Activated CD8-positive, alpha-beta T cell treated with anti-CD3 and anti-CD28 coated beads, Interleukin-2, amount 10 ng/mL, durations not matched to agents 7 days and 5 days (primary cell): Measurements from ENCODE around the gene EXOSC5. TPM values are rescaled to one million over a fixed set of nuclear protein-coding genes. Genes with fewer than 3 reads are reported as not detected.

Experiments
- ATAC-seq: fragments of 150-1000 bp; cut with Tn5 transposase; one replicate; pipeline ENCODE4 v1.10.0; 2021; ENCODE audit warnings: moderate library complexity
- CTCF ChIA-PET: fragments of 350-600 bp; sonication (Branson Sonifier 250); formaldehyde crosslinking; loops from one replicate; lab custom pipeline; 2021; ENCODE audit warnings: antibody characterized with exemption; lab: Charles Lee
- POLR2A ChIA-PET: fragments of 350-600 bp; sonication (Branson Sonifier 250); formaldehyde crosslinking; loops from one replicate; lab custom pipeline; 2021; ENCODE audit warnings: antibody characterized with exemption; lab: Charles Lee
- DNase-seq: peaks from one replicate; pipeline ENCODE4 v3.0.0-alpha.2; 2020
- H3K27ac Mint-ChIP-seq: one replicate; pipeline ENCODE4 v1.8.0; 2021; ENCODE audit warnings: mild to moderate bottlenecking, mixed read lengths
- H3K27me3 Mint-ChIP-seq: one replicate; pipeline ENCODE4 v1.8.0; 2021; ENCODE audit warnings: low read depth, mixed read lengths
- H3K36me3 Mint-ChIP-seq: one replicate; pipeline ENCODE4 v1.8.0; 2021; ENCODE audit warnings: low read depth, mixed read lengths
- H3K4me1 Mint-ChIP-seq: one replicate; pipeline ENCODE4 v1.8.0; 2021; ENCODE audit warnings: low read depth, mixed read lengths
- H3K4me3 Mint-ChIP-seq: one replicate; pipeline ENCODE4 v1.8.0; 2021; ENCODE audit warnings: mild to moderate bottlenecking, mixed read lengths
- H3K9me3 Mint-ChIP-seq: one replicate; pipeline ENCODE4 v1.8.0; 2022; ENCODE audit warnings: mixed read lengths; ENCODE audit not compliant: insufficient read depth
- total RNA-seq, 2 experiments: library from RNA; stranded (reverse); gene quantifications; one replicate each; pipeline ENCODE4 v1.2.3, GENCODE V29; 2021

The EXOSC5 gene
- 10 to 100 TPM; 25.3 to 26.6 TPM for total RNA-seq

DNA sequence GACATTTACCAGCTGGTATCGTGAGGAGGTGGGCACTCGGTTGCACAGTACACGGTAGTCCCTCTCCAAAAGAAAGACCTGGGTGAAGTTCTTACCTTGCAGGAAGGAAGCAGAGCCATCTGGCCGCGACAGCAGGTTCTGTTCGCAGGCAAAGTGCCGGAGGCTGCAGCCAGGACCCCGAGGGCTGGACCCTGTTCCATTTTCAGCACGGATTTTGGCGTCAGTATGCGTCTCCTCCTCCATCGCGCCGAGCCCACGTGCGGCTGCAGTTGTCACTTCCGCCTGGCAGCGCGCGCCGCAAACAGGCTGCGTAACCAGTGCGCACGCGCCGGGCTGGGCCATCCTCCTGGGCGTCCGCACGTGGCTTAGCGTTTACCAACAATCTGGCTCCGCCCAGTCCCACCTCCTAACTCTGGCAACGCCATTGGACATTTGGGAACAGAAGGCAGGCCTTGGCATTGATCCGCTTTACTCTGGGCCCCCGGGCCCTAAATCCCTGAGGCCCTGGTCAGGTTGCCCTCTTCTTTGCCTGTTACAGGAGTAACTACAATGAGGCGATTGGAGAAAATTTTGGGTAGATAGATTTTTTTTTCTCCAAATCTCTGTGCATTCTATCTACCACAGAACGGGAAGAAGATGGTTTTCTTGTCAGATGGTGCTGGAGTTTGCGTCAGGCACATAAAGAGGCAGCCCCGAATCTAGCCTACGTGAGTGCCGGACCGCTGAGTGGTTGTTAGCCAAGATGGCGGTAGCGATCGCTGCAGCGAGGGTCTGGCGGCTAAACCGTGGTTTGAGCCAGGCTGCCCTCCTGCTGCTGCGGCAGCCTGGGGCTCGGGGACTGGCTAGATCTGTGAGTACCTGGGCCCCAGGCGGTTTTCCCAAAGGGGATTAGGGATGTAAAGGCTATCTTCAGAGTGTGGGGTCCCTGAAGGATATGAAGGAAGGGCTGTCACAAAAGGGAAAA, at the start of gene EXOSC5, which contains the start of gene BCKDHA:
Gene EXOSC5, minus strand, starts transcription at position 274 of the 964 bp plus-strand sequence. Its CDS starts 31 bp downstream, at position 243.
Gene BCKDHA, plus strand, starts transcription at position 733 of the 964 bp plus-strand sequence. Its CDS starts 10 bp downstream, at position 743.
- POLR2A ChIA-PET, result interaction anchor here (0.7 kb wide), 1 partner anchor 39 kb away, joined by 4 read pairs; no protein-coding TSS in a partner anchor
- Mint-ChIP-seq H3K36me3 (peaks cover 7% of the 10 kb centered on the region), H3K27me3 (no peaks in the 10 kb centered on the region), H3K4me1 (peaks cover 44% of the 10 kb centered on the region), H3K27ac (peak within 1 kb of the TSS; percentile 100), H3K4me3 (peak within 1 kb of the TSS; percentile 99), H3K9me3 (no peaks in the 10 kb centered on the region)
- CTCF ChIA-PET, result interaction anchor here (0.5 kb wide), 1 partner anchor 1220 kb away, joined by 4 read pairs; no protein-coding TSS in a partner anchor
- DNase-seq, result peak; percentile 99
- peak; percentile 99 for ATAC-seq

DNA sequence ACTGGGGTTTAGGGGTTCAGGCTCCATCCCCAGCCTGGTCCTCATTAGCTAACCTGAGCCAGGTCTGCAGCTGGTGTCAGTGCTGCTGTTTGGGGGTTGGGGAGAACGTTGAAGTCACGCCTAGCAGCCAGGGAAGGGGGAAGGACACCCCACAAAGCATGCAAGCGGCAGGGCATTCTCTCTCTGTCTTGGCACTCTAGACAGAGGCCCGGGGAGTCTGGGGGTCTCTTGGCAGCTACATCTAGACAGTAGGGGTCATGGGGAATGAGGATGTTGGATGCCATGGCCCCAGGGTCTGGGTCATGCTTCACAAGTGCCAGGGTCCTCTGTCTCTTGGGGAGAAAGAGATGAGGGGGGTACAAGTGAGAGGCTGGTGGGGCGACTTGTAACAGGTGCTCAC, 48.4 kb upstream of the EXOSC5 start:
- H3K36me3 Mint-ChIP-seq, result no peaks in the 10 kb centered on the region
- peaks cover 20% of the 10 kb centered on the region for H3K4me1 Mint-ChIP-seq
- CTCF ChIA-PET, result interaction anchor here (1.5 to 5.4 kb wide), 3 partner anchors 12 to 125 kb away, joined by 3 to 111 read pairs (median 5); no protein-coding TSS in a partner anchor
- H3K27ac Mint-ChIP-seq, result no peak overlapping the region
- H3K27me3 Mint-ChIP-seq, result peaks cover 24% of the 10 kb centered on the region
- POLR2A ChIA-PET, result no interaction called here
- no peak overlapping the region for H3K4me3 Mint-ChIP-seq
- DNase-seq, result no peak
- H3K9me3 Mint-ChIP-seq, result no peaks in the 10 kb centered on the region
- no peak for ATAC-seq

DNA sequence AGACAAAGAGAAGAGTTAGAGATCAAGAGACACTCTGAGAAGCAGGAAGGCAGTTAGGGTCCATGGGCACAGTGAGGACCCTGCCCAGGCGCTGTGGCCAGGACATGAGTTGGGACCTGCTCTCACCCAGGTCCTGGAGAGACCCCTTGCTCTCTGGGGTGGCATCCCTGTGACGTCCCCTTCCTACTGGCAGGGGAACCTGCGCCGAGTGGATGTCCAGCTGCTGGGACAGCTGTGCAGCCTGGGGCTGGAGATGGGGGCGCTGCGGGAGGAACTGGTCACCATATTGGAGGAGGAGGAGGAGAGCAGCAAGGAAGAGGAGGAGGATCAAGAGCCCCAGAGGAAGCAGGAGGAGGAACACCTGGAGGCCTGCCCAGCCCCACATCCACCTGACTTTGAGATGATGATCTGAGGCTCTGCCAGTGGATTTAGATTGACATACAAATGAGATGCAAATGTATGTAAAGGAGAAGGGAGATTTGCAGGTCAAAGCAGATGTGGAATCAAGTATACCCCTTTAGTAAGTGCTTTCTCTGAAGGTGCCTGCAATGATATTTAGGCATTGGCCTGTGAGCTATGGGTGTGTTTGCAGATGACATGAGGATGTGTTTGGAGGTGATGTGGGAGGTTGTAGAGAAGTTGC, 46.8 kb upstream of the EXOSC5 start:
- H3K9me3 Mint-ChIP-seq, result no peaks in the 10 kb centered on the region
- DNase-seq, result no peak
- CTCF ChIA-PET, result no interaction called here
- POLR2A ChIA-PET, result interaction anchor here (0.6 kb wide), 1 partner anchor 28 kb away, joined by 3 read pairs; no protein-coding TSS in a partner anchor
- no peaks in the 10 kb centered on the region for H3K36me3 Mint-ChIP-seq
- H3K27ac Mint-ChIP-seq, result peak overlapping the region; percentile 50
- H3K4me1 Mint-ChIP-seq, result peaks cover 16% of the 10 kb centered on the region
- ATAC-seq, result no peak
- H3K4me3 Mint-ChIP-seq, result no peak overlapping the region
- peaks cover 17% of the 10 kb centered on the region for H3K27me3 Mint-ChIP-seq

DNA sequence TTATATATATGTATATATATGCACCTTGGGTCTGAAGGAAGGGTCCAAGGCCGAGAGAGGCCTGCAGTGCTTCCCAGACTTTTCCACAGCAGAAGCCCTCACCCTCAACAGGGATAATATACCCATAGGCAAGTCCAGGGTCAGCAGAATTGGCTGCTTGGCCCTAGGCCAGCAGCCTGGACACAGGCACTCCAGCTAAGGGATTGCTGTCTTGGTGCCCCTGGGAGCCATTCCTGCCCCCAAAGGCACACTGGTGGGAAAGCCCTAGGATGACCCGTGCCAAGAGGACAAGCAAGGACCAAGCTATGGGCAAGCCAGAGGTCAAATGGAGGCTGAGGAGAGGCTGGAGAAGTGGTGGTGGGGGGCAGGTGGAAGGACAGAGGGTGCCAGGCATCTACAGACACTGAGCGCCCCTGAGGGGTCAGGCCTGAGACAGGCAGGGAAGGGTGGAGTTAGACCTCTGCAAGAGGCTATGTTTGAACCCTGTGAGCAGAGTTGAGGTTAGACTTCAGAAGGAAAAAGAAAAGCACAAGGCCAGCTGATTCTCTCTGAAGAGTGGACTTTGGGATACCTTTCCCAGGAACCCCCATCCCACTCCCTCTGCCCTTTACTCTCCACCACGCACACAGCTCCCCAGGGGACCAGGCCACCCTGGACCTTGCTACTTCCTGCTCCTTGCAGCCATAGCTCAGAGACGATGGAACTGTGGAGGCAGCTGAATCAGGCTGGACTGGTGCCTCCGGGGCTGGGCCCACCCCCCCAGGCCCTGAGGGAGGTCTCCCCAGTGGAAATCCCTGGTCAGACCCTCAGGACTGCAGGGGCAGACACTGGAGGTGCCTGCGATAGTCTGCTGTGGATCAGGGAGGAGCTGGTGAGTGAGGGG, 45.6 kb upstream of the EXOSC5 start, which contains the start of gene ERICH4:
Gene ERICH4, plus strand, starts transcription at position 684 of the 883 bp plus-strand sequence. Its CDS starts 14 bp downstream, at position 698.
- ATAC-seq, result no peak
- CTCF ChIA-PET, result interaction anchor here (0.7 to 1.0 kb wide), 3 partner anchors 14 to 121 kb away, joined by 3 to 4 read pairs (median 3); partner anchors contain the start of gene B9D2
- Mint-ChIP-seq H3K4me1 (peaks cover 23% of the 10 kb centered on the region), H3K27ac (peak within 1 kb of the TSS; percentile 50), H3K36me3 (peaks cover 3% of the 10 kb centered on the region), H3K27me3 (peaks cover 15% of the 10 kb centered on the region), H3K9me3 (no peaks in the 10 kb centered on the region), H3K4me3 (no peak within 1 kb of the TSS)
- DNase-seq, result no peak
- POLR2A ChIA-PET, result interaction anchor here (0.6 kb wide), 1 partner anchor 27 kb away, joined by 3 read pairs; no protein-coding TSS in a partner anchor

DNA sequence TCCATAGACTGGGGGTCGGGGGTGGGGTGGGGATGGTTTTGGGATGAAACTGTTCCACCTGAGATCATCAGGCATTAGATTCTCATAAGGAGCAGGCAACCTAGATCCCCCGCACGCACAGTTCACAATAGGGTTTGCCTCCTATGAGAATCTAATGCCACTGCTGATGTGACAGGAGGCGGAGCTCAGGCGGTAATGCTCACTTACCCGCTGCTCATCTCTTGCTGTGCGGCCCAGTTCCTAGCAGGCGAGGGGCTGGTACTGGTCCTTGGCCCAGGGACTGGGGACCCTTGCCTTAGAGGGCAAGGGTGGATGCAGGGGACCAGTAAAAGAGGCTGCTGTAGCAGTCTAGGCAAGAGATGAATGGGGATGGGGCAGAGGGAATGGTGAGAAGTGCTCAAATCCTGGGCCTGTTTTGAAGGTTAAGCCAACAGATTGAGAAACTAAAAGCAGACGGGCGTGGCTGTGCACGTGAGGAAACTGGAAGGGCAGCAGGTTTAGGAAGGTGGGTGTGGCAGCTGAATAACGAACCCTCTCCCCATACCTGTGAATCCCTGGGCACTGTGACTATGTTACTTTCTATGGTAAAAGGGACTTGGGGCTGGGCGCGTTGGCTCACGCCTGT, 44.3 kb upstream of the EXOSC5 start:
- peaks cover 24% of the 10 kb centered on the region for H3K4me1 Mint-ChIP-seq
- no peak for ATAC-seq
- no peak overlapping the region for H3K27ac Mint-ChIP-seq
- no peak for DNase-seq
- ChIA-PET POLR2A (no interaction called here), CTCF (interaction anchor here (0.9 to 3.2 kb wide), 2 partner anchors 89 to 128 kb away, joined by 3 to 21 read pairs; no protein-coding TSS in a partner anchor)
- no peak overlapping the region for H3K4me3 Mint-ChIP-seq
- H3K9me3 Mint-ChIP-seq, result no peaks in the 10 kb centered on the region
- peaks cover 8% of the 10 kb centered on the region for H3K36me3 Mint-ChIP-seq
- H3K27me3 Mint-ChIP-seq, result peaks cover 10% of the 10 kb centered on the region

DNA sequence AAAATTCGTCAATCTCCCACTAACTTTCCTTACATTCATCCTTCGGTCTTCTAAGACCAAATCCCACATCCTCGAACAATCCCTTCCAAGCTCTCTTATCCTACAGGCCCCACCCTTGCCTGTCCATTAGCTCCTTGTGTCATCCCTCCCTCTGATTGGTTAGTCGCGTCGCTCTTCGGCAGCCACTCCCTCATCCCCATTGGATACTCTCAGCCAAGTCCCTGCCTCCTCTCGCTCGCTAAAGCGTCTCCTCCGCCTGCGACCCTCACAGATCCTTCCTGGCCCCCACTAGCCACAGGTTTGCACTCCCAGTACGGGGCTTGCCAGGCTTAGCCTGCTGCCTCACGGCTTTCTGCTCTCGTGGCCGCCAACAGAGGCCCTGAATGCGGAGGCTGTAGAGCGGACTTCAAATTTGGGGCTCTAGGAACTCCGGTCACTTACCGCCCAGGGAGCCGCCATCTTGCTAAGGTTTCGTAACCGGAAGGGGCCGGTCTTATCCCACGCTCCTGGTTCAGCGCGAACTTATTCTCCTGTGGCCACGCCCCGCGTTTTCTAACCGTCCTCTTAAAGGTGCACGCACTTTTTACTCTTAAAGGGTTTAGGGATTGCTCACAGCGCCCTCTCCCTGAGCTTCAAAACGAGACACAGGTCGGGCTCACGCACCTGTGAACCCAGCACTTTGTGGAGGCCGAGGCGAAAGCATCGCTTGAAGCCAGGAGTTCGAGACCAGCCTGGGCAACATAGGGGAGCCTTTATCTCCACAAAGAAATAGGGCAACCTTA, 42.5 kb upstream of the EXOSC5 start, which contains the start of gene DMAC2:
Gene DMAC2, minus strand, starts transcription at position 472 of the 782 bp plus-strand sequence. Its CDS starts 13 bp downstream, at position 459.
- Mint-ChIP-seq H3K4me1 (peaks cover 25% of the 10 kb centered on the region), H3K27ac (no peak within 1 kb of the TSS), H3K36me3 (peaks cover 10% of the 10 kb centered on the region), H3K27me3 (peaks cover 8% of the 10 kb centered on the region), H3K4me3 (no peak within 1 kb of the TSS), H3K9me3 (no peaks in the 10 kb centered on the region)
- POLR2A ChIA-PET, result interaction anchor here (0.5 to 2.5 kb wide), 13 partner anchors 11 to 564 kb away, joined by 3 to 7 read pairs (median 4); partner anchors contain the start of gene B9D2
- DNase-seq (peak; percentile 99), ATAC-seq (peak; percentile 96)
- CTCF ChIA-PET, result interaction anchor here (0.8 to 3.2 kb wide), 22 partner anchors 8 to 1019 kb away, joined by 3 to 41 read pairs (median 5); partner anchors contain the start of gene B9D2

DNA sequence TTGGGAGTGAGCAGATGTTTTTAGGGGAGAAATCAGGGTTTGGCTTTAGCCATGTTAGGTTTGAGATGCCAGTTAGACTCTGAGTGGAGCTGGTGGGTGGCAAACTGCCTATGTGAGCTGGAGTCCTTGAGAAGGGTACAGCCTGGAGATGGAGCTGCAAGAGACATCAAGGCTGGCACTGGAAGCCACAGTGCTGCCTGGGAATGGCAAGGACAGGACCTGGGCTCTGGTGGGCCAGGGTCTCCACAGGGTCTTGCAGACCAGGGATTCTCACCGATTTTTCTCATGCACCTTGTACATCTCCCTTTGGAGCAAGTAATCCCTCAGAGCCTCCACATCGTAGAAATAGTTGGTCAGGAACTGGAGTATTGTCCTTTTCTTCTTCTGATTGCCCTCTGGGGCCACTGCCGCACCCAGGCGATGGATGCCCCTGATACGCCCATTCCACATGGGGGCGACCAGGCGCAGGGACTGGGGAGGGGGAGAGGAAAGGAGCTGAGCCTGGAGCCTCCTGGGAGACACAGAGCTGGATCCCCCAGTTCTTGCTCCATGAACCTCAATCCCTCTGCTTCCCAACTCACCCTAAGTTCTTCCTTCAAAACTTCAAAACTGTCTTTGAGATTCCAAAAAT, 40.9 kb upstream of the EXOSC5 start:
- no peaks in the 10 kb centered on the region for H3K27me3 Mint-ChIP-seq
- H3K4me3 Mint-ChIP-seq, result peak overlapping the region; percentile 34
- peaks cover 29% of the 10 kb centered on the region for H3K4me1 Mint-ChIP-seq
- CTCF ChIA-PET, result interaction anchor here (0.7 to 3.2 kb wide), 5 partner anchors 10 to 131 kb away, joined by 3 to 21 read pairs (median 3); no protein-coding TSS in a partner anchor
- ATAC-seq (no peak), DNase-seq (no peak)
- POLR2A ChIA-PET, result interaction anchor here (0.7 to 2.5 kb wide), 4 partner anchors 9 to 810 kb away, joined by 3 to 7 read pairs (median 4); no protein-coding TSS in a partner anchor
- H3K36me3 Mint-ChIP-seq, result peaks cover 13% of the 10 kb centered on the region
- peak overlapping the region; percentile 43 for H3K27ac Mint-ChIP-seq
- H3K9me3 Mint-ChIP-seq, result no peaks in the 10 kb centered on the region

DNA sequence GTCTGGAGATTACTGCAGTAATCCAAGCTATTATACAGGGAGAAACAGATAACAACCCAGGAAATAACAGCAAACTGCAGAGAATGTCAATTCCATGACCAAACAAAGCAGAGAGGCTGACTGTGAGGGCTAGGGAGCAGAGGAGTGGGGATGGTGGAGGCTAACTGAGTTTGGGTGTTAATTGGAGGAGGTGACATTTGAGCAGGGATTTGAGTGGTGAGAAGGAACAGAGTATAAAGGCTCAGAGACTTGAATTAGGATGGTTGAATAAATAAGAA, 39.5 kb upstream of the EXOSC5 start:
- CTCF ChIA-PET, result interaction anchor here (1.0 to 2.1 kb wide), 2 partner anchors 12 to 134 kb away, joined by 3 to 7 read pairs; no protein-coding TSS in a partner anchor
- peaks cover 30% of the 10 kb centered on the region for H3K4me1 Mint-ChIP-seq
- POLR2A ChIA-PET, result interaction anchor here (1.3 kb wide), 1 partner anchor 9 kb away, joined by 5 read pairs; the partner anchor contains the start of gene B3GNT8
- H3K36me3 Mint-ChIP-seq, result peaks cover 27% of the 10 kb centered on the region
- H3K9me3 Mint-ChIP-seq, result no peaks in the 10 kb centered on the region
- no peak overlapping the region for H3K4me3 Mint-ChIP-seq
- ATAC-seq (no peak), DNase-seq (no peak)
- peak overlapping the region; percentile 45 for H3K27ac Mint-ChIP-seq
- H3K27me3 Mint-ChIP-seq, result no peaks in the 10 kb centered on the region

DNA sequence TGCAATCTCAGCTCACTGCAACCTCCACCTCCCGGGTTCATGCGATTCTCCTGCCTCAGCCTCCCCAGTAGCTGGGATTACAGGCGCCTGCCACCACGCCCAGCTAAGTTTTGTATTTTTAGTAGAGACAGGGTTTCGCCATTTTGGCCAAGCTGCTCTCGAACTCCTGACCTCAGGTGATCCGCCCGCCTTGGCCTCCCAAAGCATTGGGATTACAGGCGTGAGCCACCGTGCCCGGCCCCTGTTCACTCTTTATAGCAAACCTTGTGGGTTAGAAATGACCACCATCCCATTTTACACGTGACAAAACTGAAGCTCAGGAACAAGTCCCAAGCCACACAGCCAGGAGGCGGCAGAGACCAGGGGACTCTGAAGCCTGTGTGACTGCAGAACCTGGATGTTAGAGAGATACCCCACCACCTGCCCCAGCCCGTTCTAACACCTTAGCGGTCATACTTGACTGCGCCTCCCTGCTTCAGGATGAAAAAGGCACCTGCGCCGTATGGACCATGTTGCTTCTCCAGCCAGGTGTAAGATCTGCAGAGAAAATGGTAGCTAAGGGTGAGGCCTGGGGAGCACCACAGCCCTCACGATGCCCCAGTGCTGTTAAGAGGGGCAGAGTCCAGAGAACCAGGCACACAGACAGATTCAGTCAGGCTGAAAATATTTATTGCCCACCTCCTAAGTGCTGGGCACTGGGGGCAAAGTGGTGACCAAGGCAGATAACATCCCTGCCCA, 38.9 kb upstream of the EXOSC5 start:
- no peaks in the 10 kb centered on the region for H3K9me3 Mint-ChIP-seq
- CTCF ChIA-PET, result interaction anchor here (1.0 to 2.1 kb wide), 2 partner anchors 9 to 13 kb away, joined by 4 to 7 read pairs; partner anchors contain the start of gene B3GNT8
- H3K4me1 Mint-ChIP-seq, result peaks cover 32% of the 10 kb centered on the region
- DNase-seq, result no peak
- H3K36me3 Mint-ChIP-seq, result peaks cover 31% of the 10 kb centered on the region
- ATAC-seq, result no peak
- H3K4me3 Mint-ChIP-seq, result no peak overlapping the region
- no peaks in the 10 kb centered on the region for H3K27me3 Mint-ChIP-seq
- POLR2A ChIA-PET, result interaction anchor here (1.3 kb wide), 1 partner anchor 8 kb away, joined by 5 read pairs; the partner anchor contains the start of gene B3GNT8
- H3K27ac Mint-ChIP-seq, result no peak overlapping the region
